ENCODE measurements around the gene GNPTG. TPM values are rescaled to one million over a fixed set of nuclear protein-coding genes. Genes with fewer than 3 reads are reported as not detected.

The GNPTG gene
- total and polyA plus RNA-seq, 9 of the 15 experiments (the other 6 are each of a cell fraction or from before 2014, with no cell fraction given) = 0.69 to 33.3 (median 13.6) TPM

- TF ChIP-seq PREB (CRISPR knock-in tag; IDR thresholded peaks at IDR 0.05) (0 out of 2 replicates have a peak, but pooled peaks have one; percentile 85), NFRKB (IDR thresholded peaks at IDR 0.05; ENCODE audit: low read depth) (peak; percentile 85), GABPB1 (CRISPR knock-in tag; IDR thresholded peaks at IDR 0.05) (peak; percentile 65), HIVEP1 (CRISPR knock-in tag; IDR thresholded peaks at IDR 0.05) (no peak), ZNF347 (CRISPR knock-in tag; IDR thresholded peaks at IDR 0.05; ENCODE audit: low read depth) (no peak), SP2 (IDR thresholded peaks at IDR 0.05; ENCODE audit: extremely low read depth, low read depth, low read length, poor library complexity, severe bottlenecking) (no peak), TCF7L2 (IDR thresholded peaks at IDR 0.05; ENCODE audit: low read depth, low read length) (no peak), NBN (IDR thresholded peaks at IDR 0.05; ENCODE audit: low read depth) (0 out of 2 replicates have a peak, but pooled peaks have one; percentile 9), CTCF (IDR thresholded peaks at IDR 0.05 in 2 of 3, conservative IDR thresholded peaks at IDR 0.05 in 1 of 3; ENCODE audit: insufficient read depth in 2 of 3, low read depth in 1 of 3, low read length in 3 of 3) (peak in 2 of 3 experiments; percentile 7 to 12; a peak in 2 of 6 replicates), POLR2B (IDR thresholded peaks at IDR 0.05; ENCODE audit: low read depth, partially characterized antibody) (peak; percentile 33), L3MBTL2 (IDR thresholded peaks at IDR 0.05) (peak; percentile 96), FUS (optimal IDR thresholded peaks at IDR 0.05; ENCODE audit: low read depth, low read length) (peak; percentile 66), ATF3 (IDR thresholded peaks at IDR 0.05) (no peak), ATF3 (CRISPR knock-in tag; conservative IDR thresholded peaks at IDR 0.05) (0 out of 2 replicates have a peak, but pooled peaks have one; percentile 3), SPI1 (IDR thresholded peaks at IDR 0.05; ENCODE audit: borderline replicate concordance, low read depth, low read length) (no peak)
- TF ChIP-seq, protein P1, sequence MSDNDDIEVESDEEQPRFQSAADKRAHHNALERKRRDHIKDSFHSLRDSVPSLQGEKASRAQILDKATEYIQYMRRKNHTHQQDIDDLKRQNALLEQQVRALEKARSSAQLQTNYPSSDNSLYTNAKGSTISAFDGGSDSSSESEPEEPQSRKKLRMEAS (CRISPR knock-in tag; IDR thresholded peaks at IDR 0.05) = 0 out of 2 replicates have a peak, but pooled peaks have one; percentile 31
- TF ChIP-seq, protein P2, sequence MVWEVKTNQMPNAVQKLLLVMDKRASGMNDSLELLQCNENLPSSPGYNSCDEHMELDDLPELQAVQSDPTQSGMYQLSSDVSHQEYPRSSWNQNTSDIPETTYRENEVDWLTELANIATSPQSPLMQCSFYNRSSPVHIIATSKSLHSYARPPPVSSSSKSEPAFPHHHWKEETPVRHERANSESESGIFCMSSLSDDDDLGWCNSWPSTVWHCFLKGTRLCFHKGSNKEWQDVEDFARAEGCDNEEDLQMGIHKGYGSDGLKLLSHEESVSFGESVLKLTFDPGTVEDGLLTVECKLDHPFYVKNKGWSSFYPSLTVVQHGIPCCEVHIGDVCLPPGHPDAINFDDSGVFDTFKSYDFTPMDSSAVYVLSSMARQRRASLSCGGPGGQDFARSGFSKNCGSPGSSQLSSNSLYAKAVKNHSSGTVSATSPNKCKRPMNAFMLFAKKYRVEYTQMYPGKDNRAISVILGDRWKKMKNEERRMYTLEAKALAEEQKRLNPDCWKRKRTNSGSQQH (CRISPR knock-in tag; IDR thresholded peaks at IDR 0.05) = no peak
These were observed 27.8 kb downstream of the GNPTG start (continued) for GRCh38 chr16:1379304-1380076.
